Progenitor cell of endocrine pancreas (in vitro differentiated cells): ENCODE measurements around the gene PRPS1L1. TPM values are rescaled to one million over a fixed set of nuclear protein-coding genes. Genes with fewer than 3 reads are reported as not detected.

Experiments
- DNase-seq: peaks from one replicate; pipeline ENCODE4 v3.0.0; 2021; ENCODE audit warnings: low spot score; ENCODE audit not compliant: unreplicated experiment
- H3K27ac Mint-ChIP-seq: 2 replicates; pipeline ENCODE4 v1.8.0; 2021; ENCODE audit warnings: mild to moderate bottlenecking, moderate library complexity, mixed read lengths
- H3K27me3 Mint-ChIP-seq: 2 replicates; pipeline ENCODE4 v1.8.0; 2021; ENCODE audit warnings: mixed read lengths
- H3K36me3 Mint-ChIP-seq: 2 replicates; pipeline ENCODE4 v1.8.0; 2022; ENCODE audit warnings: mixed read lengths; ENCODE audit not compliant: insufficient read depth
- H3K4me1 Mint-ChIP-seq: 2 replicates; pipeline ENCODE4 v1.8.0; 2021; ENCODE audit warnings: low read depth, mixed read lengths
- H3K4me3 Mint-ChIP-seq: 2 replicates; pipeline ENCODE4 v1.8.0; 2021; ENCODE audit warnings: low read depth, mild to moderate bottlenecking, moderate library complexity, mixed read lengths
- H3K9me3 Mint-ChIP-seq: 2 replicates; pipeline ENCODE4 v1.8.0; 2021; ENCODE audit warnings: low read depth, mixed read lengths
- CTCF ChIP-seq: fragments of 200-600 bp; sonication (generic); IDR thresholded peaks from one replicate; pipeline ENCODE4 v1.5.0; 2021; ENCODE audit warnings: antibody characterized with exemption, mild to moderate bottlenecking; ENCODE audit not compliant: unreplicated experiment
- total RNA-seq: library from RNA; stranded (reverse); gene quantifications from 2 replicates; pipeline ENCODE4 v1.2.1, GENCODE V29; 2021

The PRPS1L1 gene
- total RNA-seq, 1 donor from 2014 or later = not detected

DNA sequence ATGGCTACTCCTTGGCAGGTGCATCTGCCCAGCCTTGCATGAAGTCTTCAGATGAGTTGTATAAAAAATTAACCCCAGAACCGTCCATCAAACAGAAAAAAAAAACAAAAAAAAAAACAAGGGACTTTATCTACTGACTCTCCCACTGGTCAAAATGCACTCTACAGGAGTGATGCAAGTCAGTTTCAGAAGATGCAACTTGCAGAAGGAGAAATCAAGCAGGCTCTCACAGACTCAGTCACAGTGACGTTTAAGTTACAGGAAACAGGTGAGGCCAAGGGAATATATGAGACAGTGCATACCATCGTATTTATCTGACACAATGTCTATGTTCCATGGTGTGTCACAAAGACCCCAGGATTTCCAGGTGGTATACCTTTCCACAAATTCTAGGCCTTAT lies 17.5 kb upstream of the PRPS1L1 start:
- TF ChIP-seq CTCF = no peak
- Mint-ChIP-seq H3K9me3 (peaks cover 3% of the 10 kb centered on the region), H3K4me3 (no peak overlapping the region), H3K4me1 (peaks cover 4% of the 10 kb centered on the region), H3K27me3 (no peaks in the 10 kb centered on the region), H3K36me3 (no peaks in the 10 kb centered on the region), H3K27ac (no peak overlapping the region)
- DNase-seq = no peak

DNA sequence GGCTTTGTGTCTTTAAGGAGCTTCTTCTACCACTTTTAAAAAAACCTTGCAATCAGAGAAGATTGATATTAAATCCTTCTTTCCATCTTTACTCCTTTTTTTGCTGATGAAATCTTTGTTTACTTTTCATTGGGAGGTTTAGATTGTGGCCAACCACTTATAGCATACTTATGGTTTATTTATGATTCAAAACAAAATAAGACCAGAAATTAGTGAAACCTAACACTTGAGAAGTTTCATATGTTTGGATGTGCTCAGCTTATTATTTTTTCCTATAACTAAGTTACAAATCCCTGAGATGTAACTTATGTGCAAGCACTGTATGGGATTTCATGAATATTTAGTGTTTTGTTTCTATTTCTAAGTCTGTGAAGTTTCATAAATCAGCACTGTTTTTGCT lies 13.5 kb upstream of the PRPS1L1 start:
- Mint-ChIP-seq H3K36me3 (no peaks in the 10 kb centered on the region), H3K27me3 (no peaks in the 10 kb centered on the region), H3K9me3 (peaks cover 6% of the 10 kb centered on the region), H3K4me3 (no peak overlapping the region), H3K27ac (no peak overlapping the region), H3K4me1 (peaks cover 11% of the 10 kb centered on the region)
- no peak for TF ChIP-seq CTCF
- no peak for DNase-seq

- no peak for TF ChIP-seq CTCF
- no peak overlapping the region for H3K27ac Mint-ChIP-seq
- no peak for DNase-seq
- H3K36me3 Mint-ChIP-seq = no peaks in the 10 kb centered on the region
- H3K9me3 Mint-ChIP-seq = peaks cover 6% of the 10 kb centered on the region
- H3K27me3 Mint-ChIP-seq = no peaks in the 10 kb centered on the region
- no peak overlapping the region for H3K4me3 Mint-ChIP-seq
- peaks cover 11% of the 10 kb centered on the region for H3K4me1 Mint-ChIP-seq
Observed at GRCh38 chr7:18040196-18040595, 12.6 kb upstream of the PRPS1L1 start.

DNA sequence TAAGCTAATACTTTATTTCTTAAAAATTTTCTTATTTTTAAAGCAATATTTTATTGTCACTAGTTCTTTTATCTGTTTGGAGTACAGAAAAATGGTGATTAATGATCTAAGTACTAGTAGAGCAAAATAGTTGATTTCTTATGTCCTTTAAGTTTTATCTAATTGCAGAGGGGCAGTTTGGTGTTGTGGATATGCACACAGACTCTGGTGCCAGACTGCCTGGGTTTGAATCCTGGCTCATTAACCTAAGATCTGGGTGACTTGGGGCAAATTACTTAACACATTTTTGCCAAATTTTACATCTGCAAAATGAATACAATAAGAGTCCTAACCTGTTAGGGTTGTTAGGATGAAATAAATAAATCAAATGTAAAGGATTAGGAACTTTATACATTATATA lies 10.7 kb upstream of the PRPS1L1 start:
- no peaks in the 10 kb centered on the region for H3K27me3 Mint-ChIP-seq
- peaks cover 11% of the 10 kb centered on the region for H3K4me1 Mint-ChIP-seq
- peaks cover 13% of the 10 kb centered on the region for H3K9me3 Mint-ChIP-seq
- H3K27ac Mint-ChIP-seq = no peak overlapping the region
- no peak for TF ChIP-seq CTCF
- DNase-seq = no peak
- H3K36me3 Mint-ChIP-seq = no peaks in the 10 kb centered on the region
- H3K4me3 Mint-ChIP-seq = no peak overlapping the region

GRCh38 chr7:18037609-18038008 lies 10.0 kb upstream of the PRPS1L1 start:
- H3K9me3 Mint-ChIP-seq = peaks cover 10% of the 10 kb centered on the region
- H3K27ac Mint-ChIP-seq = no peak overlapping the region
- no peak overlapping the region for H3K4me3 Mint-ChIP-seq
- no peaks in the 10 kb centered on the region for H3K27me3 Mint-ChIP-seq
- H3K4me1 Mint-ChIP-seq = peaks cover 11% of the 10 kb centered on the region
- no peak for TF ChIP-seq CTCF
- DNase-seq = no peak
- no peaks in the 10 kb centered on the region for H3K36me3 Mint-ChIP-seq
